HL-60 (cell line): ENCODE data around the gene MEIOB.

ENCODE experiments used
- POLR2AphosphoS5 ChIP-seq: IDR thresholded peaks from 2 replicates; pipeline ENCODE4 v1.6.1; 2012; ENCODE audit warnings: low read depth
- TF ChIP-seq, protein P1 (sequence below): IDR thresholded peaks from one replicate; pipeline ENCODE4 v1.5.1; 2011; ENCODE audit warnings: low read length, control low read depth, inconsistent platforms; ENCODE audit not compliant: insufficient read depth
- TF ChIP-seq, protein P2 (sequence below): IDR thresholded peaks from 2 replicates; pipeline ENCODE4 v1.6.1; 2012; ENCODE audit warnings: low read depth; ENCODE audit not compliant: insufficient replicate concordance

DNA sequence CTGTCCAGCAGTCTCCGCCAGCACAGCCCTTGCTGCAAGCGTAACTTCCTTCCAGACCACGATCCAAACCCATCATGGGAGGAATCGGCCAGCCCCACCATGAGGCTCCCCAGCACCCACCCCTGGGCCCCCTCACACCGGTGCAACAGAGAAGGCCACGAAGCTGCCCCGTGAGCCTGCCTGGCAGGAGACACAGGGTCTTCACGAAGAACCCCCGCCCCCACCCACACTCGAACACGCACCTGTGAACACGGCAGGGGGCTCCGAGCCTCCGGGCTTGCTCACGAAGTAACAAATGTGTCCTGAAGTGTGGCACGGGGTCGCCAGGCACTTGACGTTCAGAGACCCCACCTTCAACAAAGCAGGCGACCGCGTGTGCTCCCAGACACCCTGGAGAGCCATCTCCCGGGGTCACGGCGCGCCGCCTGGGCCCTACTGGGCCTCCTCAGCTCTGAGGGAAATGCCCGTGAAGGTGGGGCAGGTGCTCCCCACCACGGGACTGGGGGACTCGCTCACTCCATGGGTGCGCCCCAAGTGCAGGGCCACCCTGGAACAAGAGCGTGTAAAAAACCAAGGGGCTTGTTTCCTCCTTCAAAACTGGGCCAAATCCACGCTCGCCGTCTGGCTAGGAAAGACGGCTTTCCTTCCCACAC lies 53.0 kb downstream of the MEIOB start:
- TF ChIP-seq POLR2AphosphoS5: no peak
- TF ChIP-seq, protein P1, sequence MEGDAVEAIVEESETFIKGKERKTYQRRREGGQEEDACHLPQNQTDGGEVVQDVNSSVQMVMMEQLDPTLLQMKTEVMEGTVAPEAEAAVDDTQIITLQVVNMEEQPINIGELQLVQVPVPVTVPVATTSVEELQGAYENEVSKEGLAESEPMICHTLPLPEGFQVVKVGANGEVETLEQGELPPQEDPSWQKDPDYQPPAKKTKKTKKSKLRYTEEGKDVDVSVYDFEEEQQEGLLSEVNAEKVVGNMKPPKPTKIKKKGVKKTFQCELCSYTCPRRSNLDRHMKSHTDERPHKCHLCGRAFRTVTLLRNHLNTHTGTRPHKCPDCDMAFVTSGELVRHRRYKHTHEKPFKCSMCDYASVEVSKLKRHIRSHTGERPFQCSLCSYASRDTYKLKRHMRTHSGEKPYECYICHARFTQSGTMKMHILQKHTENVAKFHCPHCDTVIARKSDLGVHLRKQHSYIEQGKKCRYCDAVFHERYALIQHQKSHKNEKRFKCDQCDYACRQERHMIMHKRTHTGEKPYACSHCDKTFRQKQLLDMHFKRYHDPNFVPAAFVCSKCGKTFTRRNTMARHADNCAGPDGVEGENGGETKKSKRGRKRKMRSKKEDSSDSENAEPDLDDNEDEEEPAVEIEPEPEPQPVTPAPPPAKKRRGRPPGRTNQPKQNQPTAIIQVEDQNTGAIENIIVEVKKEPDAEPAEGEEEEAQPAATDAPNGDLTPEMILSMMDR: no peak
- TF ChIP-seq, protein P2, sequence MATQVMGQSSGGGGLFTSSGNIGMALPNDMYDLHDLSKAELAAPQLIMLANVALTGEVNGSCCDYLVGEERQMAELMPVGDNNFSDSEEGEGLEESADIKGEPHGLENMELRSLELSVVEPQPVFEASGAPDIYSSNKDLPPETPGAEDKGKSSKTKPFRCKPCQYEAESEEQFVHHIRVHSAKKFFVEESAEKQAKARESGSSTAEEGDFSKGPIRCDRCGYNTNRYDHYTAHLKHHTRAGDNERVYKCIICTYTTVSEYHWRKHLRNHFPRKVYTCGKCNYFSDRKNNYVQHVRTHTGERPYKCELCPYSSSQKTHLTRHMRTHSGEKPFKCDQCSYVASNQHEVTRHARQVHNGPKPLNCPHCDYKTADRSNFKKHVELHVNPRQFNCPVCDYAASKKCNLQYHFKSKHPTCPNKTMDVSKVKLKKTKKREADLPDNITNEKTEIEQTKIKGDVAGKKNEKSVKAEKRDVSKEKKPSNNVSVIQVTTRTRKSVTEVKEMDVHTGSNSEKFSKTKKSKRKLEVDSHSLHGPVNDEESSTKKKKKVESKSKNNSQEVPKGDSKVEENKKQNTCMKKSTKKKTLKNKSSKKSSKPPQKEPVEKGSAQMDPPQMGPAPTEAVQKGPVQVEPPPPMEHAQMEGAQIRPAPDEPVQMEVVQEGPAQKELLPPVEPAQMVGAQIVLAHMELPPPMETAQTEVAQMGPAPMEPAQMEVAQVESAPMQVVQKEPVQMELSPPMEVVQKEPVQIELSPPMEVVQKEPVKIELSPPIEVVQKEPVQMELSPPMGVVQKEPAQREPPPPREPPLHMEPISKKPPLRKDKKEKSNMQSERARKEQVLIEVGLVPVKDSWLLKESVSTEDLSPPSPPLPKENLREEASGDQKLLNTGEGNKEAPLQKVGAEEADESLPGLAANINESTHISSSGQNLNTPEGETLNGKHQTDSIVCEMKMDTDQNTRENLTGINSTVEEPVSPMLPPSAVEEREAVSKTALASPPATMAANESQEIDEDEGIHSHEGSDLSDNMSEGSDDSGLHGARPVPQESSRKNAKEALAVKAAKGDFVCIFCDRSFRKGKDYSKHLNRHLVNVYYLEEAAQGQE: no peak
